Measurements from ENCODE around the gene EIF4G3. TPM values are rescaled to one million over a fixed set of nuclear protein-coding genes. Genes with fewer than 3 reads are reported as not detected.
"Not testable (repeated sequence)": the region's sequence is repeated elsewhere in the genome, so short reads cannot be mapped to it uniquely, and the experiment has no call there.

EIF4G3 gene
- total RNA-seq, 1 donor: 58.6 TPM

DNA sequence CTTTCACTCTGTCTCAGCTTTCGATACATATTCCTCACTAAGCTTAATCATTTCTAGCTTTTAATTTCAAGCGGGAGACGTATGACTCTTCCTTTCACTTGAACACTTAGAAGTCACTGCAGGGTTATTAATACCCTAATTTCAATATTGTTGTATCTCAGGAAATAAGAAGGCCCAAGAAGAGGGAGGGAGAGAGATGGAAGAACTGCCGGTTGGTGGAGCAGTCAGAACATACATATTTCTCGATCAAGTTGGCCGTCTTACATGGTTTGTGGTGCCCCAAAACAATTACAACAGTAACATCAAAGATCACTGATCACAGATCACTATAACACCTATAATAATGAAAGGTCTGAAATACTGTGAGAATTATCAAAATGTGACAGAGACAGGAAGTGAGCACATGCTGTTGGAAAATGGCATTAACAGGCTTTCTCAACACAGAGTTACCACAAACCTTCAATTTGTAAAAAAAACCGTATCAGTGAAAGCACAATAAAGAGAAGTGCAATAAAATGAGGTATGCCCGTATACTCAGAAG, 244.2 kb downstream of the EIF4G3 start:
- no peak for DNase-seq (ENCODE audit: low read depth)
- TF ChIP-seq, protein P1, sequence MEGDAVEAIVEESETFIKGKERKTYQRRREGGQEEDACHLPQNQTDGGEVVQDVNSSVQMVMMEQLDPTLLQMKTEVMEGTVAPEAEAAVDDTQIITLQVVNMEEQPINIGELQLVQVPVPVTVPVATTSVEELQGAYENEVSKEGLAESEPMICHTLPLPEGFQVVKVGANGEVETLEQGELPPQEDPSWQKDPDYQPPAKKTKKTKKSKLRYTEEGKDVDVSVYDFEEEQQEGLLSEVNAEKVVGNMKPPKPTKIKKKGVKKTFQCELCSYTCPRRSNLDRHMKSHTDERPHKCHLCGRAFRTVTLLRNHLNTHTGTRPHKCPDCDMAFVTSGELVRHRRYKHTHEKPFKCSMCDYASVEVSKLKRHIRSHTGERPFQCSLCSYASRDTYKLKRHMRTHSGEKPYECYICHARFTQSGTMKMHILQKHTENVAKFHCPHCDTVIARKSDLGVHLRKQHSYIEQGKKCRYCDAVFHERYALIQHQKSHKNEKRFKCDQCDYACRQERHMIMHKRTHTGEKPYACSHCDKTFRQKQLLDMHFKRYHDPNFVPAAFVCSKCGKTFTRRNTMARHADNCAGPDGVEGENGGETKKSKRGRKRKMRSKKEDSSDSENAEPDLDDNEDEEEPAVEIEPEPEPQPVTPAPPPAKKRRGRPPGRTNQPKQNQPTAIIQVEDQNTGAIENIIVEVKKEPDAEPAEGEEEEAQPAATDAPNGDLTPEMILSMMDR (IDR thresholded peaks at IDR 0.05; ENCODE audit: insufficient read depth, low read length): no peak

DNA sequence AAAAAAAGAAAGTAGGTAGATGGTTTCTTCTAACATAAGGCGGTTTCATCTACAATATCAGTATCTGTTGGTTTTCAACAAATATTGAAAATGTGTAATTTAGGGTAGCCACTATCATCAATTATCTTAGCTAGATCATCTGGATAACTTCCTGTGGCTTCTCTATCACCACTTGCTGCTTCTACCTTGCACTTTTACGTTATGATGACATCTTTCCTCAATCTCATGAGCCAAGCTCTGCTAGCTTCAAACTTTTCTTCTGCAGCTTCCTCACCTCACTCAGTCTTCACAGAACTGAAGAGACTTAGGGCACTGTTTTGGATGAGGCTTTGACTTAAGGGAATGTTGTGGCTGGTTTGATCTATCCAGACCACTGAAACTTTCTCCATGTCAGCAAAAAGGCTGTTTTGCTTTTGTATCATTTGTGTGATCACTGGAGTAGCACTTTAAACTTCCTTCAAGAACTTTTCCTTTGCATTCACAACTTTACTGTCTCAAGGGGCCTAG, 244.7 kb downstream of the EIF4G3 start:
- TF ChIP-seq, protein P1 (IDR thresholded peaks at IDR 0.05; ENCODE audit: insufficient read depth, low read length): no peak
- DNase-seq (ENCODE audit: low read depth): no peak
- no peak overlapping the region for H3K4me3 ChIP-seq (ENCODE audit: low read depth, low read length)

More for the DNA sequence above, 244.2 kb downstream of the EIF4G3 start:
- H3K4me3 ChIP-seq (ENCODE audit: low read depth, low read length): no peak overlapping the region

DNA sequence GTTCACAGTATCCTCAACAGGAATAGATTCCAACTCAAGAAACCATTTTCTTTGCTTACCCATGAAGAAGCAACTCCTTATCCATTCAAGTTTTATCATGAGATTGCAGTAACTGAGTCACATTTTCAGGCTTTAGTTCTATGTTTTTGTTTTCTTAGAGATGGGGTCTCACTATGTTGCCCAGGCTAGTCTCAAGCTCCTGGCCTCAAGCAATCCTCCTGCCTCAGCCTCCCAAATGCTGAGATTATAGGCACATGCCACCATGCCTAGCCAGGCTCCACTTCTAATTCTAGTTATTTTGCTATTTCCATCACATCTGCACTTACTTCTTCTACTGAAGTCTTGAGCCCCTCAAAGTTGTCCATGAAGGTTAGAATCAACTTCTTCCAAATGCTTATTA, 246.3 kb downstream of the EIF4G3 start:
- DNase-seq (ENCODE audit: low read depth): no peak
- TF ChIP-seq, protein P1 (IDR thresholded peaks at IDR 0.05; ENCODE audit: insufficient read depth, low read length): no peak
- H3K4me3 ChIP-seq (ENCODE audit: low read depth, low read length): no peak overlapping the region

DNA sequence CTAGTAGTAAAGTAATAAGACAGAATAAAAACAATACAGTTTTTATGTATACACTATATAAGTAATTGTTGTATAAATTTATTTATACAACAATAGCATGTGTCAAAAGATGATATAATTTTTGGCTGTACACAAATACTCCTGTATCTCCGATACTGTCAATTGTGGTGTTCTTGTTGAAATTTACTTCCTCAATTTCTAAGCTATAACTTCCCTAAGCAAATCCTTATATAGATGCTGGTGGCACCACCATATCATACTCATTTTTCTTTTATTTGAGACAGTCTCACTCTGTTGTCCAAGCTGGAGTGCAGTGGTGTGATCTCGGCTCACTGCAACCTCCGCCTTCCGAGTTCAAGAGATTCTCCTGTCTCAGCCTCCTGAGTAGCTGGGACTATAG, 248.6 kb downstream of the EIF4G3 start:
- H3K4me3 ChIP-seq (ENCODE audit: low read depth, low read length): no peak overlapping the region
- TF ChIP-seq, protein P1 (IDR thresholded peaks at IDR 0.05; ENCODE audit: insufficient read depth, low read length): no peak
- no peak for DNase-seq (ENCODE audit: low read depth)

DNA sequence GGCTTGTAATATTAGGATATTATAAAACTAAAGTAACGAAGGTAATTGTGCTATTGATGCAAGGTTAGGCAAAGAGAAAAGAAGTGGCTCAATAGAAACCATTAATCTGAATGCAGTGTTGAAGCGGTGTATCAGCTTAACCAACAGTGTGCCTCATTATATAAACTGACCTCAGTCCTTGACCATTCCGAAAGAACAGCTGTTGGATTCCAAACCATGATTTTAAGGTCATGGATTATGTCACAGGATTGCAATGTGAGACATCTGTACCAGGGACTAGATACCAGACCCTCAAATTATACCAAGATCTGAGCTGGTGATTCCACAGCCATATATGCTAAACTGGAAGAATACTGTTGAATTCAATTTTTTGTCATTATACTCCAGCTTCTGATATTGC, 255.4 kb downstream of the EIF4G3 start:
- DNase-seq (ENCODE audit: low read depth): no peak
- no peak overlapping the region for H3K4me3 ChIP-seq (ENCODE audit: low read depth, low read length)
- TF ChIP-seq, protein P1 (IDR thresholded peaks at IDR 0.05; ENCODE audit: insufficient read depth, low read length): no peak

DNA sequence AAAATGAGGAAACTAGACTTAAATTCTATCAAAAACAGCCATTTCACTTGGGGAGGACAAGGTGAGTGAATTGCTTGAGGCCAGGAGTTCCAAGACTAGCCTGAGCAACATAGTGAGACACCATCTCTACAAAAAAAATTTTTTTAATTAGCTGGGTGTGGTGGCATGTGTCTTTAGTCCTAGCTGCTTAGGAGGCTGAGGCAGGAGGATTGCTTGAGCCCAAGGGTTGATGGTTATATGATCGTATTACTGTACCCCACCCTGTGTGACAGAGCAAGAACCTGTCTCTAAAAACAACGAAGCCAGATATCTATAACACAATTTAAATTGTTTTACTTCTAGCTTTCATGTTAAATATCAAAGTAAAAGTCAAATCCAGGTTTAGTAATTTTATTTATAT, 263.5 kb downstream of the EIF4G3 start:
- DNase-seq (ENCODE audit: low read depth): no peak
- H3K4me3 ChIP-seq (ENCODE audit: low read depth, low read length): no peak overlapping the region
- TF ChIP-seq, protein P1 (IDR thresholded peaks at IDR 0.05; ENCODE audit: insufficient read depth, low read length): no peak

DNA sequence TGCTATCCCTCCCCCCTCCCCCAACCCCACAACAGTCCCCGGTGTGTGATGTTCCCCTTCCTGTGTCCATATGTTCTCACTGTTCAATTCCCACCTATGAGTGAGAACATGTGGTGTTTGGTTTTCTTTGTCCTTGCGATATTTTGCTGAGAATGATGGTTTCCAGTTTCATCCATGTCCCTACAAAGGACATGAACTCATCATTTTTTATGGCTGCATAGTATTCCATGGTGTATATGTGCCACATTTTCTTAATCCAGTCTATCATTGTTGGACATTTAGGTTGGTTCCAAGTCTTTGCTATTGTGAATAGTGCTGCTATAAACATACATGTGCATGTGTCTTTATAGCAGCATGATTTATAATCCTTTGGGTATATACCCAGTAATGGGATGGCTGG, 269.2 kb downstream of the EIF4G3 start:
- DNase-seq (ENCODE audit: low read depth); H3K4me3 ChIP-seq (ENCODE audit: low read depth, low read length): not testable (repeated sequence)

Measured in fibroblast of the aortic adventitia (primary cell).